ENCODE data around the gene BTBD2. TPM values are rescaled to one million over a fixed set of nuclear protein-coding genes. Genes with fewer than 3 reads are reported as not detected.

Gene BTBD2
- total and polyA plus RNA-seq, 2 of the 13 experiments (the other 11 are each of a cell fraction or from before 2014, with no cell fraction given), result 28.1 to 45.3 TPM

DNA sequence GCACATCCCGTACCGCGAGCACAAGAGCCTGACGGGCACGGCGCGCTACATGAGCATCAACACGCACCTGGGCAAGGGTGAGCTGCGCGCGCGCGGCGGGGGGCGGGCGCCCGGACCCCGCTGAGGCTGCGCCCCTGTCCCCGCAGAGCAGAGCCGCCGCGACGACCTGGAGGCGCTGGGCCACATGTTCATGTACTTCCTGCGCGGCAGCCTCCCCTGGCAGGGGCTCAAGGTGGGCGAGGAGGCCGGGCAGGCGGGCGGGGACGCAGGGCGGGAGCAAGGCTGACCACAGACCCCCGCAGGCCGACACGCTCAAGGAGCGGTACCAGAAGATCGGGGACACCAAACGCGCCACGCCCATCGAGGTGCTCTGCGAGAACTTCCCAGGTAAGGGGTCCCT, 36.5 kb downstream of the BTBD2 start:
- FAIRE-seq (no peak), DNase-seq (ENCODE audit: low spot score) (no peak), ATAC-seq (no peak)
- 98% methylated on average over 27 of the region's 43 CpGs for WGBS (ENCODE audit: low lambda C conversion rate)
- H3K9ac ChIP-seq (ENCODE audit: insufficient read depth, low read depth, low read length), result no peak overlapping the region
- no peaks in the 10 kb centered on the region for H3K79me2 ChIP-seq (ENCODE audit: insufficient read depth, low read length)
- in situ Hi-C loops (cut with HindIII; ENCODE audit: extremely low pct_ligation_motif_present, low pct_unique_long_range_greater_than_20kb) (no loop called here), intact Hi-C loops (cut with micrococcal nuclease; ENCODE audit: unreplicated experiment) (no loop called here)
- no TSS peak for BruUV-seq (replicated peaks)
- H3K4me1 ChIP-seq (ENCODE audit: insufficient read depth, low read length), result no peaks in the 10 kb centered on the region
- TF ChIP-seq, protein P1, sequence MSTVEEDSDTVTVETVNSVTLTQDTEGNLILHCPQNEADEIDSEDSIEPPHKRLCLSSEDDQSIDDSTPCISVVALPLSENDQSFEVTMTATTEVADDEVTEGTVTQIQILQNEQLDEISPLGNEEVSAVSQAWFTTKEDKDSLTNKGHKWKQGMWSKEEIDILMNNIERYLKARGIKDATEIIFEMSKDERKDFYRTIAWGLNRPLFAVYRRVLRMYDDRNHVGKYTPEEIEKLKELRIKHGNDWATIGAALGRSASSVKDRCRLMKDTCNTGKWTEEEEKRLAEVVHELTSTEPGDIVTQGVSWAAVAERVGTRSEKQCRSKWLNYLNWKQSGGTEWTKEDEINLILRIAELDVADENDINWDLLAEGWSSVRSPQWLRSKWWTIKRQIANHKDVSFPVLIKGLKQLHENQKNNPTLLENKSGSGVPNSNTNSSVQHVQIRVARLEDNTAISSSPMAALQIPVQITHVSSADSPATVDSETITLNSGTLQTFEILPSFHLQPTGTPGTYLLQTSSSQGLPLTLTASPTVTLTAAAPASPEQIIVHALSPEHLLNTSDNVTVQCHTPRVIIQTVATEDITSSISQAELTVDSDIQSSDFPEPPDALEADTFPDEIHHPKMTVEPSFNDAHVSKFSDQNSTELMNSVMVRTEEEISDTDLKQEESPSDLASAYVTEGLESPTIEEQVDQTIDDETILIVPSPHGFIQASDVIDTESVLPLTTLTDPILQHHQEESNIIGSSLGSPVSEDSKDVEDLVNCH (CRISPR knock-in tag; IDR thresholded peaks at IDR 0.05), result no peak
- TF ChIP-seq, protein P2, sequence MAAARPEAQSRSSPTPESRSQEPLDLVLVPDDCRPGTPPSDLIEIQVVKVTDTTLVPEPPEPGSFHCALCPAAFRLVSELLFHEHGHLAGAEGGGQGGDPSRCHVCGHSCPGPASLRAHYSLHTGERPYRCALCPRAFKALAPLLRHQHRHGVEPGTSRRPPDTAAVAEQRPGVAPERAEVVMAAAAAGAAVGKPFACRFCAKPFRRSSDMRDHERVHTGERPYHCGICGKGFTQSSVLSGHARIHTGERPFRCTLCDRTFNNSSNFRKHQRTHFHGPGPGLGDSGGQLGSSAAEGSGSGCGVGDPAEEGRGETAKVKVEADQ (CRISPR knock-in tag; IDR thresholded peaks at IDR 0.05; ENCODE audit: borderline replicate concordance), result no peak
- TF ChIP-seq HHEX (CRISPR knock-in tag; IDR thresholded peaks at IDR 0.05), result no peak
- TF ChIP-seq NPAS2 (CRISPR knock-in tag; IDR thresholded peaks at IDR 0.05; ENCODE audit: borderline replicate concordance), result no peak
- H3K36me3 ChIP-seq (replicated peaks in 1 of 2; ENCODE audit: control insufficient read depth in 1 of 2, insufficient read depth in 2 of 2, low read length in 2 of 2), result peaks cover 15 to 40% of the 10 kb centered on the region in 2 experiments
- H3K9me3 ChIP-seq (ENCODE audit: low read length), result no peaks in the 10 kb centered on the region
- POLR2A ChIA-PET, result no interaction called here
- no peak overlapping the region for H3K4me3 ChIP-seq (replicated peaks in 1 of 3; ENCODE audit: insufficient read depth in 1 of 3, low read depth in 2 of 3, low read length in 3 of 3)
- CTCF ChIA-PET (ENCODE audit: low intra/inter-chr PET ratio, low total read pairs), result no interaction called here
- H2AFZ ChIP-seq (ENCODE audit: low read length), result no peak overlapping the region
- no peaks in the 10 kb centered on the region for H3K27me3 ChIP-seq (ENCODE audit: control insufficient read depth in 1 of 2, insufficient read depth in 2 of 2, low read length in 2 of 2)
- H3K27ac ChIP-seq (ENCODE audit: extremely low read length, insufficient read depth, low read length), result no peak overlapping the region
- no peak overlapping the region for H3K4me2 ChIP-seq (ENCODE audit: low read depth, low read length)
- peaks cover 2% of the 10 kb centered on the region; the same call in 1 of the 2 replicates for H4K20me1 ChIP-seq (ENCODE audit: insufficient read depth, low read length)

DNA sequence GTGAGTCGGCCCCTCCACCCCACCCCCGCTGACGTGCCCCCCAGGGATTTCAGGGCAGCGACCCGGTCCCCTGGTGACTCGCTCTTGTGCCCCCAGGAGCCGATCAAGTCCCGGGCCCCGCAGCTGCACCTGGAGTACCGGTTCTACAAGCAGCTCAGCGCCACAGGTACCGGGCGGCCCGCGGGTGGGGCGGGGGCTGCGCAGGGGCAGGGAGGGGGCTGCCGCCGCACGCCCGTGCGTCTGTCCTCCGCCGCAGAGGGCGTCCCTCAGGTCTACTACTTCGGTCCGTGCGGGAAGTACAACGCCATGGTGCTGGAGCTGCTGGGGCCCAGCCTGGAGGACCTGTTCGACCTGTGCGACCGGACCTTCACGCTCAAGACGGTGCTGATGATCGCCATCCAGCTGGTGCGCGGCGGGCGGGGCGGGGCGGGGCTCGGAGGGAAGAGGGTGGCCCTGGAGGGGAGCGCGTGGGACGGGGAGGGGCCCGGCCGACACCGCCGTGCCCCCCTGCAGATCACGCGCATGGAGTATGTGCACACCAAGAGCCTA, 37.1 kb downstream of the BTBD2 start:
- Histone ChIP-seq H3K36me3 (replicated peaks in 1 of 2; ENCODE audit: control insufficient read depth in 1 of 2, insufficient read depth in 2 of 2, low read length in 2 of 2) (peaks cover 15 to 40% of the 10 kb centered on the region in 2 experiments), H3K27ac (ENCODE audit: extremely low read length, insufficient read depth, low read length) (no peak overlapping the region), H3K9me3 (ENCODE audit: low read length) (no peaks in the 10 kb centered on the region), H2AFZ (ENCODE audit: low read length) (no peak overlapping the region), H3K4me2 (ENCODE audit: low read depth, low read length) (no peak overlapping the region), H3K79me2 (ENCODE audit: insufficient read depth, low read length) (peaks cover 2% of the 10 kb centered on the region), H3K4me1 (ENCODE audit: insufficient read depth, low read length) (no peaks in the 10 kb centered on the region), H4K20me1 (ENCODE audit: insufficient read depth, low read length) (peaks cover 2% of the 10 kb centered on the region; the same call in 1 of the 2 replicates), H3K4me3 (replicated peaks in 1 of 3; ENCODE audit: insufficient read depth in 1 of 3, low read depth in 2 of 3, low read length in 3 of 3) (no peak overlapping the region), H3K9ac (ENCODE audit: insufficient read depth, low read depth, low read length) (no peak overlapping the region), H3K27me3 (ENCODE audit: control insufficient read depth in 1 of 2, insufficient read depth in 2 of 2, low read length in 2 of 2) (no peaks in the 10 kb centered on the region)
- FAIRE-seq (no peak), DNase-seq (ENCODE audit: low spot score) (no peak), ATAC-seq (no peak)
- BruUV-seq (replicated peaks), result no TSS peak
- in situ Hi-C loops (cut with HindIII; ENCODE audit: extremely low pct_ligation_motif_present, low pct_unique_long_range_greater_than_20kb), result no loop called here
- ChIA-PET POLR2A (no interaction called here), CTCF (ENCODE audit: low intra/inter-chr PET ratio, low total read pairs) (no interaction called here)
- intact Hi-C loops (cut with micrococcal nuclease; ENCODE audit: unreplicated experiment), result no loop called here
- 97% methylated on average over 18 of the region's 51 CpGs for WGBS (ENCODE audit: low lambda C conversion rate)
- TF ChIP-seq SP1 (IDR thresholded peaks at IDR 0.05), result no peak
- no peak for TF ChIP-seq SP1 (CRISPR knock-in tag; IDR thresholded peaks at IDR 0.05)
- no peak for TF ChIP-seq SRY (CRISPR knock-in tag; IDR thresholded peaks at IDR 0.05)
- no peak for TF ChIP-seq DPF2 (CRISPR knock-in tag; IDR thresholded peaks at IDR 0.05; ENCODE audit: borderline replicate concordance, low read depth)
- TF ChIP-seq ZNF282 (IDR thresholded peaks at IDR 0.05; ENCODE audit: partially characterized antibody), result no peak
- no peak for TF ChIP-seq SNAPC2 (CRISPR knock-in tag; IDR thresholded peaks at IDR 0.05)
- TF ChIP-seq RBM22 (optimal IDR thresholded peaks at IDR 0.05; ENCODE audit: low read length), result no peak
- TF ChIP-seq, protein P3, sequence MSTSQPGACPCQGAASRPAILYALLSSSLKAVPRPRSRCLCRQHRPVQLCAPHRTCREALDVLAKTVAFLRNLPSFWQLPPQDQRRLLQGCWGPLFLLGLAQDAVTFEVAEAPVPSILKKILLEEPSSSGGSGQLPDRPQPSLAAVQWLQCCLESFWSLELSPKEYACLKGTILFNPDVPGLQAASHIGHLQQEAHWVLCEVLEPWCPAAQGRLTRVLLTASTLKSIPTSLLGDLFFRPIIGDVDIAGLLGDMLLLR (CRISPR knock-in tag; IDR thresholded peaks at IDR 0.05), result no peak
- TF ChIP-seq POLR2AphosphoS2 (IDR thresholded peaks at IDR 0.05; ENCODE audit: low read depth, low read length), result no peak
- no peak for TF ChIP-seq ZSCAN9 (CRISPR knock-in tag; IDR thresholded peaks at IDR 0.05; ENCODE audit: borderline replicate concordance)
- no peak for TF ChIP-seq XRCC5 (optimal IDR thresholded peaks at IDR 0.05; ENCODE audit: low read length)

All from HepG2 (cell line).